H9 (cell line): ENCODE measurements around the gene DPP6. TPM values are rescaled to one million over a fixed set of nuclear protein-coding genes. Genes with fewer than 3 reads are reported as not detected.

Source experiments
- DNase-seq: peaks from one replicate; pipeline ENCODE4 v3.0.0-alpha.2; 2017
- H2AFZ ChIP-seq: one replicate; pipeline ENCODE4 v1.6.1; 2013; ENCODE audit warnings: mild to moderate bottlenecking, low read length, control low read depth, moderate library complexity
- H2AK5ac ChIP-seq: 2 replicates; pipeline ENCODE4 v1.6.1; 2013; ENCODE audit warnings: low read length, control low read depth, mixed read lengths; ENCODE audit not compliant: insufficient read length
- H2BK120ac ChIP-seq: one replicate; pipeline ENCODE4 v1.6.1; 2013; ENCODE audit warnings: low read depth, mild to moderate bottlenecking, low read length, control low read depth, inconsistent platforms; ENCODE audit not compliant: poor library complexity, severe bottlenecking
- H2BK12ac ChIP-seq: 2 replicates; pipeline ENCODE4 v1.6.1; 2013; ENCODE audit warnings: low read length, control low read depth, mixed read lengths, low read depth; ENCODE audit not compliant: insufficient read length
- H2BK15ac ChIP-seq: 2 replicates; pipeline ENCODE4 v1.6.1; 2013; ENCODE audit warnings: low read depth, low read length, control low read depth
- H2BK20ac ChIP-seq: one replicate; pipeline ENCODE4 v1.6.1; 2013; ENCODE audit warnings: low read depth, mild to moderate bottlenecking, low read length, control low read depth, inconsistent platforms; ENCODE audit not compliant: poor library complexity, severe bottlenecking
- H2BK5ac ChIP-seq: 2 replicates; pipeline ENCODE4 v1.6.1; 2013; ENCODE audit warnings: low read length, control low read depth, mixed read lengths; ENCODE audit not compliant: insufficient read length
- H3K14ac ChIP-seq: 2 replicates; pipeline ENCODE4 v1.6.1; 2013; ENCODE audit warnings: low read length, control low read depth; ENCODE audit not compliant: insufficient read depth
- H3K18ac ChIP-seq: 2 replicates; pipeline ENCODE4 v1.6.1; 2013; ENCODE audit warnings: low read depth, mild to moderate bottlenecking, mixed read lengths, low read length, control low read depth; ENCODE audit not compliant: insufficient read length
- H3K23ac ChIP-seq: 2 replicates; pipeline ENCODE4 v1.6.1; 2013; ENCODE audit warnings: low read length, control low read depth, mixed read lengths, low read depth; ENCODE audit not compliant: insufficient read length
- H3K23me2 ChIP-seq: 2 replicates; pipeline ENCODE4 v1.6.1; 2013; ENCODE audit warnings: low read depth, mild to moderate bottlenecking, mixed read lengths, low read length, control low read depth; ENCODE audit not compliant: insufficient read length, poor library complexity, severe bottlenecking
- H3K27ac ChIP-seq: 2 replicates; pipeline ENCODE4 v1.5.1; 2013; ENCODE audit warnings: low read length, control low read depth, mixed read lengths, low read depth; ENCODE audit not compliant: insufficient read length
- H3K27me3 ChIP-seq: 2 replicates; pipeline ENCODE4 v1.6.1; 2013; ENCODE audit warnings: low read length, control low read depth, inconsistent platforms; ENCODE audit not compliant: insufficient read depth
- H3K4ac ChIP-seq: 2 replicates; pipeline ENCODE4 v1.6.1; 2013; ENCODE audit warnings: low read depth, mild to moderate bottlenecking, control low read depth, inconsistent platforms, low read length, moderate library complexity
- H3K4me1 ChIP-seq: 2 replicates; pipeline ENCODE4 v1.6.1; 2013; ENCODE audit warnings: low read length, control low read depth, inconsistent platforms; ENCODE audit not compliant: insufficient read depth
- H3K4me2 ChIP-seq: 2 replicates; pipeline ENCODE4 v1.6.1; 2013; ENCODE audit warnings: low read length, control low read depth, mixed read lengths; ENCODE audit not compliant: insufficient read length, insufficient read depth
- H3K56ac ChIP-seq: 2 replicates; pipeline ENCODE4 v1.6.1; 2013; ENCODE audit warnings: low read depth, mild to moderate bottlenecking, mixed read lengths, low read length, control low read depth; ENCODE audit not compliant: insufficient read length
- H3K79me1 ChIP-seq: 2 replicates; pipeline ENCODE4 v1.6.1; 2013; ENCODE audit warnings: low read depth, mild to moderate bottlenecking, moderate library complexity, low read length, control low read depth, inconsistent platforms; ENCODE audit not compliant: insufficient read depth, poor library complexity, severe bottlenecking
- H3K79me2 ChIP-seq: 2 replicates; pipeline ENCODE4 v1.6.1; 2013; ENCODE audit warnings: low read length, control low read depth, inconsistent platforms; ENCODE audit not compliant: insufficient read depth
- H3K9ac ChIP-seq: 2 replicates; pipeline ENCODE4 v1.6.1; 2013; ENCODE audit warnings: low read length, control low read depth, mixed read lengths; ENCODE audit not compliant: insufficient read length; ENCODE audit errors: extremely low read depth
- H3K9me3 ChIP-seq: one replicate; pipeline ENCODE4 v1.6.1; 2013; ENCODE audit warnings: low read depth, low read length, inconsistent platforms; ENCODE audit not compliant: control insufficient read depth
- H3T11ph ChIP-seq: one replicate; pipeline ENCODE4 v1.6.1; 2013; ENCODE audit warnings: mild to moderate bottlenecking, low read length, control low read depth, inconsistent platforms
- H4K20me1 ChIP-seq: one replicate; pipeline ENCODE4 v1.6.1; 2013; ENCODE audit not compliant: control insufficient read depth, insufficient read length, insufficient read depth
- H4K5ac ChIP-seq: 2 replicates; pipeline ENCODE4 v1.6.1; 2013; ENCODE audit warnings: low read depth, mild to moderate bottlenecking, mixed read lengths, low read length, control low read depth; ENCODE audit not compliant: insufficient read length
- H4K8ac ChIP-seq: replicated peaks from 2 replicates; pipeline ENCODE4 v1.6.1; 2013; ENCODE audit warnings: low read length, control low read depth, mixed read lengths, low read depth; ENCODE audit not compliant: insufficient read length
- H4K91ac ChIP-seq: 2 replicates; pipeline ENCODE4 v1.6.1; 2013; ENCODE audit warnings: low read depth, mild to moderate bottlenecking, moderate library complexity, mixed read lengths, low read length, control low read depth; ENCODE audit not compliant: insufficient read length
- H3K27ac Mint-ChIP-seq, 3 experiments: 2 replicates in 2 of 3; 3 replicates in 1 of 3; pipeline ENCODE4 v1.8.0; 2020 to 2021; ENCODE audit warnings: mixed read lengths in 3 of 3, mild to moderate bottlenecking in 1 of 3, moderate library complexity in 1 of 3
- H3K27me3 Mint-ChIP-seq: 2 replicates; pipeline ENCODE4 v1.8.0; 2021; ENCODE audit warnings: low read depth, mild to moderate bottlenecking, moderate library complexity, mixed read lengths
- H3K36me3 Mint-ChIP-seq, 3 experiments: 2 replicates in 2 of 3; 3 replicates in 1 of 3; pipeline ENCODE4 v1.8.0; 2020 to 2021; ENCODE audit warnings: low read depth in 3 of 3, mixed read lengths in 3 of 3; ENCODE audit not compliant: insufficient read depth in 1 of 3
- H3K4me1 Mint-ChIP-seq, 2 experiments: 2 replicates each; pipeline ENCODE4 v1.8.0; 2020; ENCODE audit warnings: mixed read lengths in 2 of 2
- H3K4me3 Mint-ChIP-seq, 2 experiments: 2 replicates in 1 of 2; 3 replicates in 1 of 2; pipeline ENCODE4 v1.8.0; 2020 to 2021; ENCODE audit warnings: mild to moderate bottlenecking in 2 of 2, mixed read lengths in 2 of 2, moderate library complexity in 1 of 2
- H3K9me3 Mint-ChIP-seq, 2 experiments: 2 replicates in 1 of 2; 3 replicates in 1 of 2; pipeline ENCODE4 v1.8.0; 2020; ENCODE audit warnings: mild to moderate bottlenecking in 2 of 2, mixed read lengths in 2 of 2, moderate library complexity in 1 of 2
- CTCF ChIP-seq: fragments of 200-600 bp; sonication (generic); conservative IDR thresholded peaks from 3 replicates; pipeline ENCODE4 v1.8.0; 2021; ENCODE audit warnings: antibody characterized with exemption, mild to moderate bottlenecking
- WGBS: extraction: QIAGEN DNeasy Blood & Tissue Kit; methylation state at CpG from one replicate; pipeline ENCODE4 v1.1.7; 2013; ENCODE audit warnings: missing lambda C conversion rate, low lambda C conversion rate, mixed read lengths; ENCODE audit not compliant: insufficient read length; ENCODE audit errors: extremely low coverage; 5-methylcytosine and 5-hydroxymethylcytosine counted together
- total RNA-seq: library from RNA; stranded (reverse); gene quantifications from 2 replicates; pipeline ENCODE4 v1.2.1, GENCODE V29; 2021

Gene DPP6
- total RNA-seq, 1 experiment from 2014 or later: 4.5 TPM

DNA sequence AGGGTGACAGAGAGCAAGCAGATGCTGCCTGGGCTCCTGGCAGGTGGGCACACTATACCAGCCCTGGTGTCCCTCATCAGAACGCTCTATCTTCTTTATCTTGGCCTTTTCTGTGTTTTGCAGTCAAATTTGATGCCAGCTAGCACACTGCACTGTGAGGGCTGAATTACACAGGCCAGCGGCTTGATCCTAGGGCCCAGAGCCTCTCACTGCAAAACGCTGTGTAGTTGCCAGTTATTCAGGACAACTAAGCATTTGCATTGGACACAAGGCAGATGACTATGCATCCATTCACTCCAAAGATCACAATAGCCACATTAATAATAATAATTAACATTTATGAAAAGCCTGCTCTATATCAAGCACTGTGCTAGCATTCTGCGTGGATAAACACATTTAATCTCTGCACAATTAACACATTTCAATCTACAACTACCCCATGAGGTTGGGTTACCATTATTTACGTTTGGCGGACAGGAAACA, 850.4 kb downstream of the DPP6 start:
- H3K27ac ChIP-seq: no peak overlapping the region
- no peak overlapping the region for H3K27ac Mint-ChIP-seq
- H4K5ac ChIP-seq: no peak overlapping the region
- no peak overlapping the region for H3K23ac ChIP-seq
- no peak overlapping the region for H4K91ac ChIP-seq
- no peaks in the 10 kb centered on the region for H3K79me2 ChIP-seq
- no peak overlapping the region for H3K56ac ChIP-seq
- no peak overlapping the region for H3K4ac ChIP-seq
- no peaks in the 10 kb centered on the region for H3K4me1 ChIP-seq
- no peak overlapping the region for H4K8ac ChIP-seq
- no peak overlapping the region for H2BK5ac ChIP-seq
- no peak overlapping the region for H2BK120ac ChIP-seq
- no peaks in the 10 kb centered on the region for H3K79me1 ChIP-seq
- WGBS: no CpG with 5 or more reads among the region's 6 CpGs
- no peaks in the 10 kb centered on the region for H3K27me3 ChIP-seq
- no peak overlapping the region for H2BK15ac ChIP-seq
- no peaks in the 10 kb centered on the region for H3K23me2 ChIP-seq
- H3K9me3 Mint-ChIP-seq: peaks cover 13 to 14% of the 10 kb centered on the region in 2 experiments
- H2BK20ac ChIP-seq: no peak overlapping the region
- no peaks in the 10 kb centered on the region for H3K9me3 ChIP-seq
- no peak overlapping the region for H2BK12ac ChIP-seq
- no peak overlapping the region for H3K4me3 Mint-ChIP-seq
- no peak for TF ChIP-seq CTCF
- H2AFZ ChIP-seq: no peak overlapping the region
- no peak overlapping the region for H3K9ac ChIP-seq
- H3K18ac ChIP-seq: no peak overlapping the region
- no peak overlapping the region for H3K14ac ChIP-seq
- H3K4me1 Mint-ChIP-seq: peaks cover 5 to 6% of the 10 kb centered on the region in 2 experiments; a peak in 3 of 4 replicates
- peaks cover 4% of the 10 kb centered on the region; the same call in 1 of the 2 replicates for H3K27me3 Mint-ChIP-seq
- H3K4me2 ChIP-seq: no peak overlapping the region
- no peak for DNase-seq
- H3T11ph ChIP-seq: no peak overlapping the region
- no peaks in the 10 kb centered on the region for H4K20me1 ChIP-seq
- H3K36me3 Mint-ChIP-seq: peaks cover 0 to 6% (median 0%) of the 10 kb centered on the region in 3 experiments; a peak in 1 of 7 replicates
- H2AK5ac ChIP-seq: no peak overlapping the region
